KG1 (cell line): ENCODE measurements around the gene METTL6.
"Not testable (repeated sequence)": the region's sequence is repeated elsewhere in the genome, so short reads cannot be mapped to it uniquely, and the experiment has no call there.

ENCODE experiments used
- DNase-seq: peaks from one replicate; lab custom pipeline; 2025; lab: John Stamatoyannopoulos, UW

METTL6 gene, protein sequence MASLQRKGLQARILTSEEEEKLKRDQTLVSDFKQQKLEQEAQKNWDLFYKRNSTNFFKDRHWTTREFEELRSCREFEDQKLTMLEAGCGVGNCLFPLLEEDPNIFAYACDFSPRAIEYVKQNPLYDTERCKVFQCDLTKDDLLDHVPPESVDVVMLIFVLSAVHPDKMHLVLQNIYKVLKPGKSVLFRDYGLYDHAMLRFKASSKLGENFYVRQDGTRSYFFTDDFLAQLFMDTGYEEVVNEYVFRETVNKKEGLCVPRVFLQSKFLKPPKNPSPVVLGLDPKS

DNA sequence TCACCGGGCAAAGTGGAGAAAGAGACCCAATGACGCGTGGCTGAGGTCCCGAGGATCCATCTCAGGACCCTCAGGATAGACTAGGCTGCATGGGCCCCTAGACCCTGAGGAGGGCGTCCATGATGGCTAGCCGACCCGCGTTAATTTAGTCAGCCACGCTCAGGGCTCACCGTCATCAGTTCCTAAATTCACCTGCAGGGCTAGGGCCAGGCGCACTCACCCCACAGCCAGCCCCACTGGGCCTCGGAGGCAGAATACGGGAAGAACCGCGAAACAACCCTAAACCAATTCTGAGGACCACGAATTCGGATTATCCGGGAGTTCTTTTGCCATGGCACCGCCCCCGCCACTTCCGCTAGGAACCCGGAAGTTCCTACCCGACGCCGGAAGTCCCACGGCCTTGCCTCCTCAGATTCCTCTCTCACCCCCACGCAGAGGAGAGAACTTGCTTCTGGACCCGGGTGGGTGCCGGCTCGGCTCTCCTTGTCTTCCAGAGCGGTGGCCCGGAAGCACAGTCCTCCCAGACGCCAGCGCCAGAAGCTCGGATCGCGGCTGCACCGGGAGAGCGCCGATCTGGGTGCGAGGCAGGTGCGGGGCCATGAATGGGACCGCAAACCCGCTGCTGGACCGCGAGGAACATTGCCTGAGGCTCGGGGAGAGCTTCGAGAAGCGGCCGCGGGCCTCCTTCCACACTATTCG lies at the start of gene METTL6, which contains the start of gene EAF1:
METTL6 (minus strand) TSS at position 363 of the 699 bp plus-strand sequence. CDS start 1,033 bp downstream, outside the sequence.
EAF1 (plus strand) TSS at position 417 of the 699 bp plus-strand sequence; CDS start at position 599, 182 bp downstream.
- peak; percentile 89 for DNase-seq

DNA sequence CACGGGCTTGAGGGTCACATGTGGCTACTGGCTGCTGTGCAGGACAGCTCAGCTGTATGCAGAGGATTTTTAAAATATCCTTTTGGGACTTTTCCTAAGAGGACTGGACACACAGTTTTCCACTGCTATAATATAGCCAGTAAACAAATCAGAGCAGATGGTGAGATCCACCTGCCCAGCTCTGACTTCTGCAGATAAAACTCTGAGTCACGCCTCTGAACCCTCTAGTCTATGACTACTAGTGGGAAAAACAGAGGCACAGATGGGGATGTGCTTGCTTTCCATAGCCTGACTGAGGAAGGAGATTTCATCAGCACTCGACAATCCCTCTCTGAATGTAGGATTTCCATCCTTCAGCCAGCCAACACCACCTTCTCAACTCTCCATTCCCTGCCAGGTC lies 49.0 kb upstream of the METTL6 start:
- DNase-seq, result no peak

DNA sequence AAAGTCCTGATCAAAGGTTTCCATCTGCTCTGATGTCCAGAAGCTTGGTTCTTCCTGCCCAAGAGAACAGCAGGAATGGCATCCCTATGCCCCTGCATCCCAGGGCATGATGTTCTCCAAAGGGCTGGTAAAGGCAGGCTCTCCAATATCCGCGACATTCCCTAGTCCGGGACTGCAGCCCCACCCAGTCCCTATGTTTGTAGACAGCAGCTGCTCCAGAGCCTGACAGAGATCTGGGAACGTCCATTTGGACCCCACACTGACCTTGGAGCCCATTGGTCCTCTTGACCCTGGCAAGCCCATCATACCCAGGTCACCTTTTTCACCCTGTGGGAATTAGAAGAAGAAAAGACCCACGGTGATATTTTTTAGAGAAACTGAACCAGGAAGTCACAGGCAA lies 47.8 kb upstream of the METTL6 start:
- DNase-seq, result no peak

DNA sequence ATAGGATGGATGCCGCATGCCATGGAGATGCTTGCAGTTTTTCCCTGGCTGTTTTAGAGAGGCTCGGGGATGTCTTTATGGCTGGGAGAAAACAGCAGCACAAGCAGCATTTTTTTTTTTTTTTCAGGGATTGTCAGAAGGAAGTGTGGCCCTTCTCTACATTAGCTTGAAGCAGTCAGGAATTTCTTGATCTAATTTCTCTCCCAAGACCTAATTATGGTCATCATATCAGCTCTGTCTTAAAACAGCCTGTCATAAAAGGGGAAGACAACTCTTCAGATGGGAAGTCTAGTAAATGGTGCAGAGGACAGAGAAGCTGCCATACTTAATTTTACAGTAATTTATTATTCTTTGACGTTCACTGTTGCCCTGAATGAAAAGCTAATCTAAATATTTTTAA lies 44.5 kb upstream of the METTL6 start:
- DNase-seq, result no peak

DNA sequence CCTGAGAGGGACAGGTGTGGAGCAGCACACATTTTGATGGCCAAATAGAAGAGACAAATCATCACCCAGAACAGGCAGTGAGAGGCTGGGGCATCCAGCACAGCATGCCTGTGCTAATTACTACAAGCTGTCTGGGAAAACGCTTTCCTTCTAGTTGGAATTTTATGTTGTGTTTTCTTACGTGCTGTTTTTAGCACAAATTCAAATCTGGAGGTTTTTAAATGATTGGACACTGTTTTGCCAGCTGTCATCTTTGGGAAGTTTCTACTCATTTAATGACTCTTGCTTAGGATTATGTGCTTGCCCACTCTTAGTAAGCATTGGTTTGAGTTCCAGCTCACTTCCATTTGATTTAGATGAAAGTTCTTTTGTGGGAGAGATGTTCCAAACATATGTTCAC lies 43.5 kb upstream of the METTL6 start:
- DNase-seq, result no peak

GRCh38 chr3:15470261-15470660 lies 42.9 kb upstream of the METTL6 start:
- DNase-seq, result no peak

- no peak for DNase-seq
These were observed 40.2 kb upstream of the METTL6 start for GRCh38 chr3:15467227-15468181.

GRCh38 chr3:15465876-15466585 lies 38.7 kb upstream of the METTL6 start:
- DNase-seq, result no peak

GRCh38 chr3:15462451-15462850 lies 35.1 kb upstream of the METTL6 start:
- DNase-seq, result no peak

- no peak for DNase-seq
These were observed 33.7 kb upstream of the METTL6 start for GRCh38 chr3:15460891-15461531.

- no peak for DNase-seq
These were observed 31.0 kb upstream of the METTL6 start for GRCh38 chr3:15458212-15458780.

- not testable (repeated sequence) for DNase-seq
These were observed 29.6 kb upstream of the METTL6 start for GRCh38 chr3:15456915-15457314.

GRCh38 chr3:15456321-15456720 lies 29.0 kb upstream of the METTL6 start:
- no peak for DNase-seq

GRCh38 chr3:15455756-15456155 lies 28.4 kb upstream of the METTL6 start:
- DNase-seq, result no peak

- DNase-seq, result no peak
These were observed 27.6 kb upstream of the METTL6 start for GRCh38 chr3:15454965-15455364.

GRCh38 chr3:15453991-15454625 lies 26.8 kb upstream of the METTL6 start:
- DNase-seq, result no peak

DNA sequence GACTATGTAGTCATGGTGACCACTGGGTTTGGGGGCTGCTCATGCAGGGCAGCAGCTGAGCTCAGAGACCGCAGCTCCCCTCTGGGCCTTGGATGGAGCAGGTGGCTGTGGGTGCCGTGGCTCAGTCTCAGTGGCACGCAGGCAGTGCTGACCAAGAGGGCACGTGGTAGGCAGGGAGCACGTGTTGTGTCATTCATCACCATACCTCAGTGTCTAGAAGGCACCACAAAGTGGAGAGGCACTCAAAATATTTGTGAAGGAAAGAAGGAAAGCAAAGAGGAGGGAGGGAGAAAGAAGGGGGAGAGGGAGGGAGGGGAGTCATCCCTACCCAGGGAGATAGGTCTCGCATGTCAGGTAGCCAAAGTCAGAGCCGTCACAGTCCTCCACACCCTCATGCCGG lies 26.2 kb upstream of the METTL6 start:
- DNase-seq, result no peak

- no peak for DNase-seq
These were observed 25.6 kb upstream of the METTL6 start for GRCh38 chr3:15452961-15453360.

DNA sequence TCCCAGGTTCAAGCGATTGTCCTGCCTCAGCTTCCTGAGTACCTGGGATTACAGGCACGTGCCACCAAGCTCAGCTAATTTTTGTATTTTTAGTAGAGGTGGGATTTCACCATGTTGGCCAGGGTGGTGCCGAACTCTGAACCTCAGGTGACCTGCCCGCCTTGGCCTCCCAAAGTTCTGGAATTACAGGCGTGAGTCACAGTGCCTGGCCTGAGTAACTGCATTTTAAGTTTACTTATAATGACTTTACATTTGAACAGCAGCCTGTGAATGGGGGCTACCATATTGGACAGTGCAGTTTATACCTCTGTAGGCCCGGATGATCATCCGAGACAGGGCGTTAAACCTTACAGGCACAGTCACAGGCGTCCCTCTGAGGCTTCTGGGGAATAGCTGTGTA lies 24.8 kb upstream of the METTL6 start:
- no peak for DNase-seq
